NCI-H1930 (cell line): ENCODE measurements around the gene MYO5A.
"Not testable (repeated sequence)": the region's sequence is repeated elsewhere in the genome, so short reads cannot be mapped to it uniquely, and the experiment has no call there.

Experiments used
- DNase-seq, 2 experiments: peaks; one replicate each; lab custom pipeline; 2025; lab: John Stamatoyannopoulos, UW

The MYO5A gene

DNA sequence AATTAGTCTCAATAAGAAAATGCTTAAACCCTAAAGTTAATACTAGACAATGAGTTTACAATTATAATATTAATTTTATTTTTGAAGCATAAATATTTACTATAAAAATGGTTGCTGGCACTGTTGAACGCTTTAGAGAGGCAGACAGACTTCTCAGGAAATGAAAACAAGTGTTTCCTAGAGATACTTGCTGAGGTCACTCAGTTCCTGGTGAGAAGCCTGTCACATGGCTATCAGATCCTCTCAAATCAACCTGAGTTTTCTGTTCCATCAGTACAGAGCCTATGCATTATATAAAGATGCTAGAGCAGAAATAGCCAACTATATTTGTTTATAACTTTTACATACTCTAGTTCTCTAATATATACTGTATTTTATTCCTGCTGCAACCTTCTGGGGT is 109.2 kb downstream of the MYO5A start:
- DNase-seq = no peak

DNA sequence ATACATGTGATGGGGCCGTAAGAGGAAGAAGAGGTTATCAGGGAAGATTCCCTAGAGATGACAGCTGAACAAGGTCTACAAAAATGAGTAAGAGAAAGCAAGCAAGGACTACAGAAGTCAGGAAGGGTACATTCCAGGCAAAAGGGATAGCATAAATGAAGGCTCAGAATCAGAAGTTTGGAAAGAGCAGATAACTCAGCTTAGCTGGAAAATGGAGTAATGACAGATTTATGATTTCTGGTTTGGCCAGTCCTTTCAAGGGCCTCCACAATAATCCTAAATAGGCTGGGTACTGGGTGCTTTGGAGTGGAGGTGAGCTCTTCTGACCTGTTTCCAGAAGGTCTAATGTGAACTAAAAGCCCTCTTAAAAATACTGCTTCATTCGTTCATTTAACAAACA is 110.7 kb downstream of the MYO5A start:
- no peak for DNase-seq

DNA sequence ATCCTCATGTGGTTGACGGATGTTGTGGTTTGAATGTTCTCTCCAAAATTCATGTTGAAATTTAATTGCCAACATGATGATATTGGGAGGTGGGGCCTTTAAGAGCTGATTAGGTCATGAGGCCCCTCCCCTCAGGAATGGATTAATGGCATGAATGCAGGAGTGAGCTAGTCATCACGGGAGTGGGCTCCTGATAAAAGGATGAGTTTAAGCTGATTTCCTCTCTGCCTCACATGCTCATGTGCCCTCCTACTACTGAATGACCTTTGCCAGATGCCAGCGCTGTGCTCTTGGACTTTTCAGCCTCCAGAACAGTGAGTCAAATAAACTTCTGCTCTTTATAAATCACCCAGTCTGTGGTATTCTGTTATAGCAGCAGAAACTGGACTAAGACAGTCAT is 111.2 kb downstream of the MYO5A start:
- DNase-seq = no peak

DNA sequence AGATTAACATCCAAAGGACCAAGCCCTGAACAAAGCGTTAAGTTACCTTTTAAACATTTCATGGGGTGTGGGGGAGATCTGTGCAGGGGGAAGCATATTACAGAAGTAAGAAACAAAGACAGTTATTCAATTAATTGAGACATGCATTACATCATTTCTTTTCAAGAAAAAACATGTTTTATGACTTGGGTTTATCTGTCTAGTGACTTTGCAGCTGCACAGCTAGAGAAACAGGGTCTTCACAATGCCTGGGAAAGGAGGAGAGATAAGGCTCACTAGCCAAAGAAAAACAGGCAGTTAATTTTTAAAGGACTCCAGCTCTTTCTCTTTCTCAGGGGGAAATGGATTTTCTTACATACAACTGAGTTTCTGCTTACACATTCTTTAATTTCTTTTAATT is 112.1 kb downstream of the MYO5A start:
- not testable (repeated sequence) for DNase-seq

DNA sequence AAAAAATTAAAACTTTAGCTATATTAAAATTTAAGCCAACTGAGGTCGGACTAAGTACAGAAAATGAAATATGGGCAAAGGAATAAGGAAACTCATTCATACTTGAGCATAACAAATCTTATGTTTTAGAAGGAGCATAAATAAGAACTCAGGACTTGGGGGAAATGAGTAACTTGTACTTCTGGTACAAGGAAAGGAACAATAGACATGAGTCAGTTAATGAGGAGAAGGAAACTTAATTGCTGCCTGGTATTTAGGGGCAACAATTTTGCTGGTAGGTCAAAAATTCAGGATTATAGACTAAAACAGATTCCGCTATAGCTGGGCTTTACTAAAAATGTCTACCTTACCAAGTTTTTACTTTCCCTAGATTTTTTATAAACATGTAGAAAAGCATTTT is 113.1 kb downstream of the MYO5A start:
- no peak for DNase-seq

DNA sequence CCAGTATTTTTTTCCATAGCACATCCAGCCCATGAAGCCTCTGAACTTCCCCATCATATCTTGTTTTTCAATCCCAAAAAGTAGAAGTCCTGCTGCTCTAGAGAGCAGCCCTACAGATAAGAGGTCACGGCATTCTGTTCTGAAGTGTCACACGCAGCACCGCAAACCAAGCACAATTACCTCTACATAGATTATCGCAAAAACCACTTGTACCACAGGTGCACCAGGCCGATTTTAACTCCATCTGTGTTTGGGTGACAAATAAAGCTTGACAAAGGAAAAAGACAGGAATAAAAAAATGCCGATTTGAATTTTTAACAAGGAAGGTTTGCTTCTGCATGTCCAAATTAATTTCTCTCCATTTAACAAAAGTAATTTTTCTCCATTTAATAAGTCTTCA is 113.7 kb downstream of the MYO5A start:
- no peak for DNase-seq

DNA sequence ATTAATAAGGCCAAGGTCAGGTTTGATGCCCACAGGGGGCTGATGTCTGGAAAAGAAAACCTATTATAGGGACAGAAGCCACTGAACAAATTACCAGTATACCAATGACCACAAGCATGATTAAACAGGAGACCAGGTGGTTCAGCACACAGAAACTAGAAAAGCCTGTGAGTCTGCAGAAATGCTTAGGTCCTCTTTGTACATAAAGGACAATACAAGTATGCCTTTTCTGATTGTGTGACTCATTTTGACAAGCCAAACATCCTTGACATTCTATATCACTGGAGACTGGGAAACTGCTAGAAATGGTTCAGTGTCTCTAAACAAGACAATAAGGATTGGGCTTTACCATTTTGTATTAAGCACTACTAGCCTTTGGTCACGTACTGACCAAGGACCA is 119.9 kb downstream of the MYO5A start:
- DNase-seq = no peak

DNA sequence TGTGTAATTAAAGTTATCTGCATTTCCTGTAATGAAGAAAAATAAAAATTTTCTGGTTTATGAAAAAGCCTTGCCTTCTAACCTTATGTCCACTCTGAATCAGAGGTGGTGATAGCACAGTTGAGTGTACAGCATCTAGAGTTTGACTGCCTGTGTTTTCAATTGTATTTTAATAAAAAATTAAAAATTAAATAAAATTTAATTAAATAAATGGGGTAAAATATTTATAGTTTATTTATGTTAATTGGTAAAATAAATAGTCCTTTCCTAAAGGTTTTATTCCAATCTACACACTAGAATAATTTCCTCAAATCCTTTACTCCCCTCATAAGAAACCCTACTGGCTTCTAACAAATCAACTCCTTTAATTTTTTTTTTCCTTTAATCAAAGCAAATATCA is 121.3 kb downstream of the MYO5A start:
- DNase-seq = no peak

DNA sequence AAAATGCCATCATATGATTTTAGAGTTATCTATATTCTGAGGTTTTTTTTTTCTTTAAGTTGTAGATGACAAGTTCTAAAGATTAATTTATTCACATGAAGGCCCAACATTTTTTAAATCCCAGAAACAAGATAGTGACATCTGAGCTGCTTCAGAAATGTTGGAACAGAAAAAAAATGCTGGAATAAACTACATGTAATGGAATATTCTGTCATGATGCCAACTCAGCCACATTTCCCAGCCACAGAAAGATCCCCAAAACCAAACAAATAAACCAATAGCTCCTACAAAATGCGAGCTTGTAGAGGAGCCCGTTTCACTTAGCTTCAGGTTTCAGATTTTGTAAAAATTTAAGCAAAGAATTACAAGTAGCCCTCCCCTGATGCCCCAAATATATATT is 122.1 kb downstream of the MYO5A start:
- DNase-seq = no peak

DNA sequence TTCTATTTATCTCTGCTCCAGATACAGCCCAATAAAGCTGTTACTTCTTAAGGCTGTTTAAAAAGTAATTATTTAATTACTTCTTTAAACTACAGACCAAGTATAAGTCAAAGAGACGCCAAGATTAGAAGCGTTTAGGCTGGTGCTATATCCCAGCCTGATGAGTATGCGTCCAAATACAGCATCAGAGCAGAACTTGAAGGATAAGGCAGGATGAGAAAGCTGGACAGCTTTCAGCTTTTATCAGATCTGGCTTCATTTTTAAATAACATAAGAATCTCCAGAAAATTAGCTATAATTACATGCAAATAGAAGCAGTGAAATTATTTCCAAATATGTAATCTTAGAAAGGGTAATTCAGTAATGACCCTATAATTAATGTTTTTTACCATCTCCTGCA is 122.8 kb downstream of the MYO5A start:
- no peak for DNase-seq

DNA sequence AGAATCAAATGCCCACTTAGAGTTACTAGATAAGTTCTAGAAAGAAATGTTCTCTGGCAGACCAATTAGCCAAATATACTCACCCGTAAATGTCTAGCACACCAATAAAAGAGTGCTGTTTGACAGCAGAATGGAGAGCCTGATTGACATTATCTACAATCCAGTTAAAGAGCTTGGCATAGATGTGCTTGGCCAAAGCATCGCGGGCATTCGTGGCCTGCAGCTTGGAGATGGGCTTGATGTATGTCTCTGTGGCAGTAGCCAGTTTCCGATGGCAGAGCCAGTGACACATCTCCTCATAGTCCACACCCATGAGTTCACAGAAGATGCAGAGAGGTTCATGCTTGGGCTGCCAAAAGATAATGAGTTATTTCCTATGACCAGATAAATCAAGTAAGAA is 131.6 kb downstream of the MYO5A start:
- DNase-seq = no peak

DNA sequence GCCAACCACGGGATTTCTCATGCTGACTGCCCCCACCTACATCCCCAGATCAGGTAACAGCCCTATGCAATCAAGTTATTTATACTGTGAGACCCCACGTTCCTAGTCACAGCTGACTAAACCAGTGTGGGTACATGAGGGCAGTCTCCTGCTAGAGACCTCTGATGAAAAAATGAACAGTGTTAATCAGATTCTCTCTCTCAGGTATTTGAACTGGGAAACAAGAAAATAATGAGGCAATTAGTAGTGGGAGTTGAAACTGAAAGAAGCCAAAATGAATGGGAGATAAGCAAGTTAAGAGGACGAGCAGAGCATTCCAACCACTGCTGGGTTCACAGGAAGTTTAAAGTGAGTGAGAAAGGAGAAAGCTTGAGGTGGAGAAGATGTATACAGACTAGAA is 134.6 kb downstream of the MYO5A start:
- DNase-seq = no peak

DNA sequence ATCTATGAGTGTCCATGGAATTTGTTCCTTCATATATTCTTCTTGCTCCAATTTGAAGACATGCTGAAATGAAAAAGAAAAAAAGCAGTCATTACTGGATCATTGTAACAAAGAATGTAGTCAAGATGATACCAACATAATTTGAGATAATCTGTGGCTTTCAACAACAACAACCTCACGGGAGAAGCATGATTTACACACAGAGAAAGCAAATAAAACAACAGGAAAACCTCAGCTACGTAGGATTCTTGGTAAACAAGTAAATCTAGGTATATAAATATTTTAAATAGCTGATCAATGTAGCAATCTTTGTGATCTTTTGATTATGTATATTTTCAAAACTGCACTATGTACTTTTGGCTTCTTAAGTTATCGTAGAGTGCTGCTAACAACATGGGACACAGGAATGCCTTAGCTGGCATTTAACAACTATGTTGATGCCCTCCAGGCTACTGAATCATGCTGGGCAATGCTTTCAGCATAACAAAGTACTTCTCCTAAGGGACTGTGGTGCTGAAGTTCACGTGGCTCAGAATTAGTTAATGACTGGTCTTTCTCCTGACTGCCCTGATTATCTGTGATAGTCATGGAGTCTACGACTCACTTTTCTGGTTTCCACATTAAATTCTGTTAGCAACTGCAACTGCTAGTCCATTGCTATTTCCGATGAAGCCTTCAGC is 136.5 kb downstream of the MYO5A start:
- DNase-seq = no peak

DNA sequence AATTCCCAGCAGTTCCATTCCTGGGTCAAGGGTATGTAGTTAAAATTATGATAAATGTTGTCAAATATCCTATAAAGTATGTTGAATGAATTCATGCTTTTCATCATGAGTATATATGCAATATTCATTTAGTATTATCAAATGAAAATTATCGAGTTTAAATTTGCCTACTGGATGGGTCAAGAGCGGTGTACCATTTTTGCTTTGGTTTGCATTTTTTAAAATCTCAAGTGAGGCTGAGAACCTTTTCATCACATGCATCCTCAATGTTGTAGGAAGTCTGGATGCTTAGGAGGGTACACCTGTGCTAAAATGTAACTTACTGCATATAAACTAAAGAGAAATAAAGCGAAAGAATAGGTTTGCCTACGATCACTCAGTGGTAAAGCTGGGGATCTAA is 137.6 kb downstream of the MYO5A start:
- no peak for DNase-seq

DNA sequence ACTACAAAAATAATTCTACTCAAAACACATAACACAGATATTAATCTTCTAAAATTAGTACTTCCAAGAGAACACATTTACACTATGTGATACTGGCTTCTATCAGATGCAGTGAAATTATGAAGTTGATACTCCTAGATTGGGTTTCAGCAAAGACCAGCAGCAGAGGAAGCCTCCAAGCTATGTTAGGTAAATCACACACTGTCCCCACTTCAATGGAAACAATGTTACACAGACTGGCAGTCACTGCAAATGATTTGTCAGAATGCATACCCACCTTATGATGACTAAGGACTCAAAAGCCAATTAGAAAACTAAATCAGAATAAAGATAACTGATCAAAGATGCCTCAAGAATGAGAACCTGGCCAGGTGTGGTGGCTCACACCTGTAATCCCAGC is 143.0 kb downstream of the MYO5A start:
- DNase-seq = no peak

DNA sequence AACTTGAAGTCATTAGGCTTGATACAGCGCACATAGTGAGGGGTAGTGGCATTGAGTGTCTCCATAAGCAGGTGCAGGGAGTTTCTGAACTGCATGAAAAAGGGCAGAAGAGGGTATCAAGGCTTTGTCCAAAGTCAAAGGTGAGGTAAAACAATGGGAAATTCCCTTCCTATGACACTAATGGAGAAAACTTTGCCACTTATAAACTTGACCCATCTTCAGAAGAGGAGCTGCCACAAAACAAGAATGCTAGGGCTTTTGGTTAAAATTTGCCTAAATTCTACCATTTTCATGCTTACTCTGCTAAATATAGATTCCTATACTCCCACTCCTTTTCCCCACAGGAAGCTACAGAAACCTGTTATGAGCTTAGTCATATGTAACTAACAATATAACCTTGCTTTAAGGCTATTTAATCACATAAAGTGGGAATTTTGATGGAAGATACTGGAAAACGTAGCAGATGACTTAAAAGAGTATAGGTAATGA is 145.5 kb downstream of the MYO5A start:
- DNase-seq = no peak

DNA sequence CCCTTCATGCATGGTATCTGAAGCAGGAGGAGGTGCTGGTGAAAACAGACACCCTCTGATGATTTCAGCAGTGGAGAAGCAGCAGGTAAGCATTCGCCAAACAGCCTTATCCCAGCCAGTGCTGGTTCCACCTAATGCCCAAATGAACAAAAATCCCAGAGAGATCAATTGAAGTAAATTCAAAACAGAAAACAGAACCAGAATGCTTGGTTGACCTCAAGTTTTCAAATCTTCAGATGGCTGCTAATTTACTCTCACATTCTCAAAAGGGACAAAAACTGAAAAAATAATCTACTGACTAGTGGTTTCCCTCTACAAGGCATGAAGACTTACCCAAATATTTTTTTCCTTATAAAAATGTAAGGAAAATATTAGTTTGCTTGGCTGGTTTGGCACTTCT is 146.0 kb downstream of the MYO5A start:
- no peak for DNase-seq

DNA sequence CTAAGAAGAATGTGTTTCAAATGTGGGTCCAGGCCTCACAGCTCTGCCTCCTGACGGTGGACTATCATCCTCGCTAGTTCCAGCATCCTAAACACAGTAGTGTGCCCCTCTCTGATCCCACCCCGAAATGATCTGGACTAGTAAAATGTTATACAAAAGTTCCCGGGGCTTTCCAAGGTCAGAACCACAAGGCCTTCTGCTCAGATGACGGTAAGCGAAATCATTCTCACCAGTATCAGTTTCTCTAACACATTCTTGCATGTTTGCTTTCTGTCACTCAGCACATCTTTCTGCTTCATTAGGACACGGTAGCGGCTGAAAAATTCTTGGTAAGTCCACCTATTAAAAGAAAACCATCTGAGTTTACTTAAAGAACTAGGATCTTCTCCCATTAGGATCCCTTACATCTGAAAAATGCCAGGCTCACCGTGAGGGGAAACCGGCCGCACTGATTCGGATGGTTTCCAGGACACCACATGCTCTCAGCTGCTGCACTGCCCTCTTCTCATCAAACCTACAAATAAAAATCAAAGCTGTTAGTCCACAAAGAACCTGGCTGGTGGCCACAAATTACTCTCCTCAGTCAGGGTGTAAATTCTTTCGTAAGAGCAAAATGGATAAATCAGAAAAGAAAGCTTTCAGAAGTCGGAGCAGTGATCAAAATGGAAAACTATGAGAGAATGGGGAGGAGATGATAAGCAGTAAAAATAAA is 149.1 kb downstream of the MYO5A start:
- no peak for DNase-seq

DNA sequence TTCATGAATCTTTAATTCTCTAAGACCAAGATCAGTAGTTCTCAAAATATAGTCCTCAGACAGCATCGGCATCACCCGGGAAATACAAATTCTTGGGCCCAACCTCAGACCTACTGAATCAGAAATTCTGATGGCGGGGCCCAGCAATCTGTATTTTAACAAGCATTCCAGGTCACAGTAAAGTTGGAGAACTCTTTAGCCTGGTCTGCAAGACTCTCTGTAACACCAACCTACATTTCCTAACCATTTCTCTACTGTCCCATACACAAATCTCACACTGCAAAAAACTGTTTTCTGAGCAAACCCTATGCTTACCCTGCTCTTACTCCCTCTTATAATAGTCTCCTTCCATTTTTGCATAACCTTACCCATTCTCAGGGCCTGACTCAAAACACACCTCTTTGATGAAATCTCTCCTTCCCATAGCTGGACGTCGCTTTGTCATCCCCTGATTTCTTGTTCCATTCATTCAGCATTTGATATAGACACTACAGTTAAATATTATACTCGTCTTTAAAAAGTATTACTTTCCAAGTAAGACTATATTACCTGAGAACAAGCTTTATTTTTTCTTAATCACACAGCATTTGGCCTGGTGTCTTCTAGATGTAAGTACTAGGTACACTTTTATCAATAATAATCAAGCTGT is 149.8 kb downstream of the MYO5A start:
- no peak for DNase-seq

DNA sequence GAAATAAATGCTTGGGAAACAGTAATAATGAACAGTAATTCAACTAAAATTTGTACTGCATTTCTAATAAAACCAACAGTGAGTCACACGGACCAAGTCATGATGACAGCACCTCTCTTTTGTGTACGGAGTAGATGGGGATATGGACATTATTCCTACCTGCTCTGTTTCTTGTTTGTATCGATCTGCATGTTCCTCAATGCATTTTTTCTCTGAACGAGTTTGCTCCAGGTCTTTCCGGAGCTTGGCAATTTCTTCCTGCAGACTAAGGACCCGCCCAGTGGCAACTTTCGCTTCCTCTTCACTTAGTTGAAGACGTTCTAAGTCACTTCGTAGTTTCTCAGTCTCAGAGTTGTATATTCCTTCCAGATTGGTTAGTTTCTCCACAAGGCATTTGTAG is 158.7 kb downstream of the MYO5A start:
- DNase-seq = no peak

DNA sequence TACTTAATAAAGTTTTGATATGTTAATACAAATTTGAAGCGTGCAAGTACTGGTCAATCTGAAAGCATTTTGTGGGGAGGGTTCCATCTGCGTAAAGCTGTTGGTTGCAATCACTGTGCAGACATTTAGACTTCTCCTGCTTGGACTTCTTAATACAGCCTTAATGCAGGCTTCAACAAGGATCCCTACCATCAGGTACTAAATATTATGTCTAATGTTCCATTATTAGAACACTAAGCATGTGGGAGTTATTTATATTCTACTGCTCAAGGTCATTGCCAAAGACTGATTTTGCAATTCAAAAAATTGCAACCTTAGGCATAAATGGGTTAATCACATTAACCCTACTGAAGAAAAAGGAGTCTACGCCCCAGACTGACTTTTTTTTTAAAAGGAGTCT is 159.2 kb downstream of the MYO5A start:
- DNase-seq = no peak

DNA sequence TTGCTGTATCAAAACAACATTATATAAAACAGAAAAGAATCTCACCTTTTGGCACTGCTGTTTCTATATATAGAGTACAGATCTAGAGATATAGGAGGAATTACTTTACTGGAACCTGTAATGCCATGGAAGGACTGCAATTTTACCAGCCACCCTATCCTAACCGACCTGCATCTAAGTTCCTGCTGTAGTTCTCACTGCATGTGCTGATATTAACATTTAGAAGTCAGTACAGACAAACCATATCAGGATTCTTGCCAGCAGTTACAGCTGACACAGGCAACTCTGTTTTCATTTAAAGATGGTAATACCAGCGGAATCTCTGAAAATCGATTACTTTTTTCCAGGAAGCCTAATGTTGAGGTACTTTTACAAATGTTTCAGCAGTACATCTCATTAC is 159.7 kb downstream of the MYO5A start:
- no peak for DNase-seq

DNA sequence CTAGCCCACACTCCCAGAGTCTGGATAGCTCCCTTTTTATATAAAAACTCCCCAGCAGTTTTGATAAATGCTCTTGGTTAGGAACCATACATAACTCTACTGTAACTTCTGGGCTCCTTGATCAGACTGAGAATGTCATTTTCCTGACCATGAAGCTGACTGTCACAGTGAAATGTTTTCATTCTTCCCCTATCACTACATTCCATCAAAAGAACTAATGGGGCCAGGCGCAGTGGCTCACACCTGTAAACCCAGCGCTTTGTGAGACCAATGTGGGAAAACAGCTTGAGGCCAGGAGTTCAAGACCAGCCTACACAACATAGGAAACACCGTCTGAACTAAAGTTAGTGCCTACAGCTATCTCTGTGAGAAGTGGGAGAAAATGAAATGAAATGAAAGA is 160.3 kb downstream of the MYO5A start:
- no peak for DNase-seq
